Thyroid gland (tissue), 4 donors: ENCODE data around the gene WIPF3. TPM values are rescaled to one million over a fixed set of nuclear protein-coding genes. Genes with fewer than 3 reads are reported as not detected.

Experiments
- DNase-seq, 2 donors: peaks; one replicate each; pipeline ENCODE4 v3.0.0-alpha.2; 2019
- H3K27ac ChIP-seq, 3 donors: fragments of 200-600 bp; sonication (generic); 1 replicate in 2 of 3; 2 replicates in 1 of 3; pipeline ENCODE4 v1.5.1; 2016 to 2019; ENCODE audit warnings: mild to moderate bottlenecking in 1 of 3, moderate library complexity in 1 of 3
- H3K27me3 ChIP-seq: fragments of 200-600 bp; sonication (generic); one replicate; pipeline ENCODE4 v1.5.1; 2019
- H3K36me3 ChIP-seq, 2 donors: fragments of 200-600 bp; sonication (generic); one replicate each; pipeline ENCODE4 v1.5.1; 2016 to 2019
- H3K4me1 ChIP-seq, 2 donors: fragments of 200-600 bp; sonication (generic); one replicate each; pipeline ENCODE4 v1.5.1; 2017 to 2019
- H3K4me3 ChIP-seq, 3 donors: fragments of 200-600 bp; sonication (generic); replicated peaks in 1 of 3; 1 replicate in 2 of 3; 2 replicates in 1 of 3; pipeline ENCODE4 v1.5.1; 2016; ENCODE audit warnings: mild to moderate bottlenecking in 1 of 3
- H3K9me3 ChIP-seq: fragments of 200-600 bp; sonication (generic); one replicate; pipeline ENCODE4 v1.5.1; 2017
- CTCF ChIP-seq, 6 experiments: fragments of 200-600 bp in 3 of 6; fragments of 450-650 bp in 3 of 6; sonication (generic) in 3 of 6; IDR thresholded peaks; one replicate each; pipeline ENCODE4 v1.5.1; 2016 to 2019; ENCODE audit warnings: antibody characterized with exemption in 6 of 6, mild to moderate bottlenecking in 2 of 6, inconsistent platforms in 1 of 6, moderate library complexity in 1 of 6
- POLR2A ChIP-seq, 2 donors: fragments of 450-650 bp; IDR thresholded peaks; one replicate each; pipeline ENCODE4 v1.6.1; 2017; ENCODE audit warnings: antibody characterized with exemption in 2 of 2, mild to moderate bottlenecking in 2 of 2, moderate library complexity in 1 of 2
- WGBS, 2 donors: methylation state at CpG; one replicate each; pipeline ENCODE4 v1.1.5; 2017; 5-methylcytosine and 5-hydroxymethylcytosine counted together
- intact Hi-C: fragments of 100-400 bp; cut with DNase I; formaldehyde crosslinking; loops from one replicate; pipeline ENCODE4 v1.15.1; 2023
- total RNA-seq, 4 donors: library from RNA; depleted of rRNA; stranded (reverse); fragments of >200 nt; gene quantifications; one replicate each; pipeline ENCODE4 v1.2.3, GENCODE V29; 2016

WIPF3 gene
- total RNA-seq, 4 donors from 2014 or later: 0.22 to 1.2 (median 0.70) TPM

GRCh38 chr7:29873644-29874294, 67.5 kb downstream of the WIPF3 start:
- DNase-seq: no peak
- Histone ChIP-seq H3K27me3 (no peaks in the 10 kb centered on the region), H3K4me1 (no peaks in the 10 kb centered on the region), H3K4me3 (no peak overlapping the region), H3K9me3 (no peaks in the 10 kb centered on the region), H3K27ac (no peak overlapping the region), H3K36me3 (no peaks in the 10 kb centered on the region)
- WGBS, 2 donors: 91 to 97% methylated on average over 4 of the region's 4 CpGs
- TF ChIP-seq CTCF (IDR thresholded peaks at IDR 0.05) (no peak), POLR2A (IDR thresholded peaks at IDR 0.05) (no peak)
- intact Hi-C loops: no loop called here

GRCh38 chr7:29875741-29876140, 69.4 kb downstream of the WIPF3 start:
- 89 to 93% methylated on average over 13 of the region's 13 CpGs for WGBS, 2 donors
- no peak overlapping the region for H3K4me3 ChIP-seq
- H3K27me3 ChIP-seq: no peaks in the 10 kb centered on the region
- no peak for DNase-seq
- H3K36me3 ChIP-seq: no peaks in the 10 kb centered on the region
- H3K4me1 ChIP-seq: no peaks in the 10 kb centered on the region
- no peaks in the 10 kb centered on the region for H3K9me3 ChIP-seq
- intact Hi-C loops: no loop called here
- no peak overlapping the region for H3K27ac ChIP-seq
- TF ChIP-seq POLR2A (IDR thresholded peaks at IDR 0.05) (no peak), CTCF (IDR thresholded peaks at IDR 0.05) (no peak)

- Histone ChIP-seq H3K9me3 (no peaks in the 10 kb centered on the region), H3K4me1 (no peaks in the 10 kb centered on the region), H3K27ac (no peak overlapping the region), H3K27me3 (no peaks in the 10 kb centered on the region), H3K4me3 (no peak overlapping the region), H3K36me3 (no peaks in the 10 kb centered on the region)
- 48 to 54% methylated on average over 3 of the region's 3 CpGs for WGBS, 2 donors
- no peak for DNase-seq
- TF ChIP-seq POLR2A (IDR thresholded peaks at IDR 0.05) (no peak), CTCF (IDR thresholded peaks at IDR 0.05) (no peak)
- intact Hi-C loops: no loop called here
Measured at GRCh38 chr7:29877196-29877595, 70.9 kb downstream of the WIPF3 start.

- Histone ChIP-seq H3K9me3 (no peaks in the 10 kb centered on the region), H3K27ac (no peak overlapping the region), H3K36me3 (no peaks in the 10 kb centered on the region), H3K27me3 (no peaks in the 10 kb centered on the region), H3K4me1 (peaks cover 0 to under 1% of the 10 kb centered on the region in 2 donors), H3K4me3 (no peak overlapping the region)
- TF ChIP-seq CTCF (IDR thresholded peaks at IDR 0.05) (peak in 4 of 6 experiments; percentile 38 to 63 (median 58)), POLR2A (IDR thresholded peaks at IDR 0.05) (no peak)
- intact Hi-C loops: no loop called here
- WGBS, 2 donors: 45 to 61% methylated on average over 5 of the region's 5 CpGs
- peak; percentile 51 to 62 for DNase-seq
Measured at GRCh38 chr7:29878081-29878688, 71.9 kb downstream of the WIPF3 start.

- Histone ChIP-seq H3K27ac (no peak overlapping the region), H3K27me3 (no peaks in the 10 kb centered on the region), H3K9me3 (no peaks in the 10 kb centered on the region), H3K36me3 (no peaks in the 10 kb centered on the region), H3K4me3 (no peak overlapping the region), H3K4me1 (peaks cover 5 to 6% of the 10 kb centered on the region in 2 donors)
- intact Hi-C loops: no loop called here
- TF ChIP-seq POLR2A (IDR thresholded peaks at IDR 0.05) (no peak), CTCF (IDR thresholded peaks at IDR 0.05) (no peak)
- 49 to 63% methylated on average over 2 of the region's 2 CpGs for WGBS, 2 donors
- DNase-seq: no peak
Measured at GRCh38 chr7:29879609-29880008, 73.3 kb downstream of the WIPF3 start.
